HepG2 (cell line): ENCODE results near the gene CHID1. TPM values are rescaled to one million over a fixed set of nuclear protein-coding genes. Genes with fewer than 3 reads are reported as not detected.

Experiments used
- ATAC-seq: fragments of 200-7000 bp; cut with Tn5 transposase; 3 replicates; pipeline ENCODE4 v1.9.1; 2020; ENCODE audit warnings: mild to moderate bottlenecking, moderate library complexity
- BruUV-seq: library from RNA; stranded (reverse); fragments of 400-500 nt; replicated peaks from 2 replicates; lab custom pipeline; 2021; lab: Mats Ljungman, UMichigan
- CTCF ChIA-PET: fragments of 300-600 bp; formaldehyde crosslinking; extraction: SDS; loops from one replicate; lab custom pipeline; 2021; ENCODE audit warnings: low total read pairs, inconsistent platforms, low intra/inter-chr PET ratio; lab: Yijun Ruan, JAX
- POLR2A ChIA-PET: fragments of 350-600 bp; sonication (Branson Sonifier 250); formaldehyde crosslinking; loops from one replicate; lab custom pipeline; 2020; ENCODE audit warnings: antibody characterized with exemption, inconsistent platforms; lab: Yijun Ruan, JAX
- DNase-seq: peaks from one replicate; pipeline ENCODE4 v3.0.0-alpha.2; 2015; ENCODE audit warnings: low spot score
- FAIRE-seq: peaks from 3 replicates; lab custom pipeline; 2011; peaks lifted over from hg19 to GRCh38; lab: Jason Lieb, UNC
- H2AFZ ChIP-seq: one replicate; pipeline ENCODE4 v1.6.1; 2011; ENCODE audit warnings: low read length, inconsistent platforms
- H3K27ac ChIP-seq: fragments of 300-600 bp; 3 replicates; pipeline ENCODE4 v1.8.0; 2011; ENCODE audit warnings: mixed run types, mild to moderate bottlenecking, mixed read lengths, low read length, inconsistent platforms; ENCODE audit not compliant: insufficient read depth; ENCODE audit errors: extremely low read length
- H3K27me3 ChIP-seq, 2 experiments: fragments of 200-600 bp in 1 of 2; 2 replicates in 1 of 2; 3 replicates in 1 of 2; pipeline versions ENCODE4 v1.6.0 to v1.8.0; 2011; ENCODE audit warnings: low read length in 2 of 2, mild to moderate bottlenecking in 2 of 2, moderate library complexity in 2 of 2, inconsistent platforms in 1 of 2; ENCODE audit not compliant: insufficient read depth in 2 of 2, control insufficient read depth in 1 of 2
- H3K36me3 ChIP-seq, 2 experiments: fragments of 200-600 bp in 1 of 2; replicated peaks in 1 of 2; 2 replicates in 1 of 2; 3 replicates in 1 of 2; pipeline versions ENCODE4 v1.5.1 to v1.8.0; 2011; ENCODE audit warnings: low read length in 2 of 2, inconsistent platforms in 1 of 2; ENCODE audit not compliant: insufficient read depth in 2 of 2, control insufficient read depth in 1 of 2
- H3K4me1 ChIP-seq: 2 replicates; pipeline ENCODE4 v1.5.1; 2012; ENCODE audit warnings: low read length, inconsistent platforms; ENCODE audit not compliant: insufficient read depth
- H3K4me2 ChIP-seq: 2 replicates; pipeline ENCODE4 v1.6.0; 2011; ENCODE audit warnings: low read depth, low read length, inconsistent platforms
- H3K4me3 ChIP-seq, 3 experiments: fragments of 200-600 bp in 1 of 3; sonication (generic), shearing (Covaris generic) in 1 of 3; replicated peaks in 1 of 3; 2 replicates each; pipeline ENCODE4 v1.5.1; 2011 to 2016; ENCODE audit warnings: low read length in 3 of 3, inconsistent platforms in 2 of 3, low read depth in 2 of 3, mild to moderate bottlenecking in 2 of 3, control low read depth in 1 of 3, mixed read lengths in 1 of 3; ENCODE audit not compliant: insufficient read depth in 1 of 3
- H3K79me2 ChIP-seq: one replicate; pipeline ENCODE4 v1.6.1; 2011; ENCODE audit warnings: low read length, inconsistent platforms; ENCODE audit not compliant: insufficient read depth
- H3K9ac ChIP-seq: 2 replicates; pipeline ENCODE4 v1.6.0; 2011; ENCODE audit warnings: mild to moderate bottlenecking, low read depth, low read length, inconsistent platforms; ENCODE audit not compliant: insufficient read depth
- H3K9me3 ChIP-seq: 2 replicates; pipeline ENCODE4 v1.5.1; 2012; ENCODE audit warnings: mild to moderate bottlenecking, low read length
- H4K20me1 ChIP-seq: 2 replicates; pipeline ENCODE4 v1.6.0; 2011; ENCODE audit warnings: inconsistent platforms, mild to moderate bottlenecking, low read length, moderate library complexity; ENCODE audit not compliant: insufficient read depth
- ATF5 ChIP-seq: sonication (generic); formaldehyde crosslinking; IDR thresholded peaks from 2 replicates; pipeline ENCODE4 v1.4.0; 2020; ENCODE audit warnings: mild to moderate bottlenecking, low read depth, missing genetic modification reagents
- HMG20A ChIP-seq: IDR thresholded peaks from 2 replicates; pipeline ENCODE4 v1.6.1; 2016; ENCODE audit warnings: borderline replicate concordance
- MLX ChIP-seq: IDR thresholded peaks from 2 replicates; pipeline ENCODE4 v1.6.1; 2016
- PLSCR1 ChIP-seq: sonication (generic); formaldehyde crosslinking; IDR thresholded peaks from 2 replicates; pipeline ENCODE4 v1.5.0; 2020; ENCODE audit warnings: missing genetic modification reagents, mild to moderate bottlenecking, borderline replicate concordance
- TRIM22 ChIP-seq: fragments of 450-650 bp; IDR thresholded peaks from 2 replicates; pipeline ENCODE4 v1.6.1; 2017
- ZNF318 ChIP-seq: sonication (generic); formaldehyde crosslinking; IDR thresholded peaks from 2 replicates; pipeline ENCODE4 v1.4.0; 2020; ENCODE audit warnings: mild to moderate bottlenecking, missing genetic modification reagents
- ZNF513 ChIP-seq: sonication (generic); formaldehyde crosslinking; conservative IDR thresholded peaks from 2 replicates; pipeline ENCODE4 v1.5.0; 2020; ENCODE audit warnings: missing genetic modification reagents
- ZNF550 ChIP-seq: sonication (generic); formaldehyde crosslinking; IDR thresholded peaks from 2 replicates; pipeline ENCODE4 v1.4.0; 2020; ENCODE audit warnings: mild to moderate bottlenecking, missing genetic modification reagents, borderline replicate concordance
- ZNF598 ChIP-seq: sonication (generic); formaldehyde crosslinking; IDR thresholded peaks from 2 replicates; pipeline ENCODE4 v1.5.1; 2020; ENCODE audit warnings: mild to moderate bottlenecking, missing genetic modification reagents, borderline replicate concordance
- ZNF652 ChIP-seq: IDR thresholded peaks from 2 replicates; pipeline ENCODE4 v1.6.1; 2016; ENCODE audit warnings: low read depth, borderline replicate concordance
- ZNF879 ChIP-seq: sonication (generic); formaldehyde crosslinking; IDR thresholded peaks from 2 replicates; pipeline ENCODE4 v1.8.1; 2023; ENCODE audit warnings: missing genetic modification reagents
- WGBS: methylation state at CpG from one replicate; pipeline ENCODE4 v1.1.6; 2017; ENCODE audit warnings: low lambda C conversion rate; 5-methylcytosine and 5-hydroxymethylcytosine counted together
- in situ Hi-C: cut with HindIII; loops from 2 replicates; pipeline ENCODE4 v1.10.0; 2017; ENCODE audit warnings: low pct_unique_long_range_greater_than_20kb; ENCODE audit not compliant: extremely low pct_ligation_motif_present
- intact Hi-C: fragments of 100-400 bp; cut with micrococcal nuclease; formaldehyde crosslinking; loops from one replicate; pipeline ENCODE4 v1.10.0; 2022; ENCODE audit not compliant: unreplicated experiment
- polyA plus RNA-seq, 8 experiments: library from polyadenylated mRNA; depleted of rRNA in 3 of 8; stranded (reverse) in 7 of 8; unstranded in 1 of 8; fragments of >200 nt; fragmentation: Illumina TruSeq in 4 of 8; extraction: Trizol in 4 of 8; gene quantifications; 2 replicates each; pipeline versions ENCODE4 v1.2.1 to v1.2.3, GENCODE V29; 2011 to 2016; ENCODE audit warnings: low read depth in 4 of 8, missing spikeins in 1 of 8, mixed read lengths in 1 of 8; ENCODE audit not compliant: insufficient read depth in 1 of 8
- total RNA-seq, 5 experiments: library from RNA; depleted of rRNA; stranded (reverse); fragments of >200 nt; fragmentation: Illumina TruSeq; extraction: Trizol; gene quantifications; 2 replicates each; pipeline ENCODE4 v1.2.3, GENCODE V29; 2016; ENCODE audit warnings: low read depth in 1 of 5

The CHID1 gene
- total and polyA plus RNA-seq, 2 of the 13 experiments (the other 11 are each of a cell fraction or from before 2014, with no cell fraction given) = 65.1 to 93.6 TPM

GRCh38 chr11:856397-856796, 54.2 kb downstream of the CHID1 start:
- Histone ChIP-seq H3K9ac (no peak overlapping the region), H3K4me3 (no peak overlapping the region), H3K27ac (no peak overlapping the region), H3K4me1 (no peaks in the 10 kb centered on the region), H4K20me1 (no peaks in the 10 kb centered on the region; the same call in 1 of the 2 replicates), H3K36me3 (no peaks in the 10 kb centered on the region), H3K9me3 (no peaks in the 10 kb centered on the region), H3K4me2 (no peak overlapping the region), H3K27me3 (no peaks in the 10 kb centered on the region), H3K79me2 (no peaks in the 10 kb centered on the region), H2AFZ (no peak overlapping the region)
- BruUV-seq = no TSS peak
- CTCF ChIA-PET = no interaction called here
- 90% methylated on average over 2 of the region's 8 CpGs for WGBS
- POLR2A ChIA-PET = interaction anchor here (1.4 to 1.6 kb wide), 2 partner anchors 13 to 37 kb away, joined by 3 to 6 read pairs; no protein-coding TSS in a partner anchor
- DNase-seq (no peak), ATAC-seq (no peak), FAIRE-seq (no peak)
- in situ Hi-C loops = no loop called here
- intact Hi-C loops = no loop called here
- TF ChIP-seq ZNF879 (CRISPR knock-in tag) (no peak), ZNF652 (no peak), TRIM22 (no peak), ZNF550 (CRISPR knock-in tag) (no peak), ZNF513 (CRISPR knock-in tag) (no peak), ZNF598 (CRISPR knock-in tag) (no peak), ZNF318 (CRISPR knock-in tag) (no peak), ATF5 (CRISPR knock-in tag) (no peak), MLX (CRISPR knock-in tag) (no peak), PLSCR1 (no peak), HMG20A (CRISPR knock-in tag) (no peak)
